ENCODE measurements around the gene LAMA1.

The LAMA1 gene

GRCh38 chr18:6982398-6982797 is 135.2 kb downstream of the LAMA1 start:
- Histone ChIP-seq H3K9me3 (ENCODE audit: control insufficient read depth in 1 of 2, low read length in 2 of 2) (no peaks in the 10 kb centered on the region), H3K36me3 (ENCODE audit: control insufficient read depth in 1 of 2, insufficient read depth in 2 of 2, low read length in 2 of 2) (no peaks in the 10 kb centered on the region), H3K27me3 (ENCODE audit: low read depth, low read length) (no peaks in the 10 kb centered on the region), H3K4me1 (ENCODE audit: control insufficient read depth in 1 of 2, insufficient read depth in 2 of 2, low read length in 2 of 2) (no peaks in the 10 kb centered on the region), H3K4me3 (ENCODE audit: low read depth in 1 of 2, low read length in 2 of 2) (no peak overlapping the region), H3K27ac (ENCODE audit: low read length) (no peak overlapping the region)

GRCh38 chr18:6980363-6980762 is 137.2 kb downstream of the LAMA1 start:
- no peak overlapping the region for H3K4me3 ChIP-seq (ENCODE audit: low read depth in 1 of 2, low read length in 2 of 2)
- H3K9me3 ChIP-seq (ENCODE audit: control insufficient read depth in 1 of 2, low read length in 2 of 2): no peaks in the 10 kb centered on the region
- H3K36me3 ChIP-seq (ENCODE audit: control insufficient read depth in 1 of 2, insufficient read depth in 2 of 2, low read length in 2 of 2): no peaks in the 10 kb centered on the region
- no peaks in the 10 kb centered on the region for H3K27me3 ChIP-seq (ENCODE audit: low read depth, low read length)
- H3K4me1 ChIP-seq (ENCODE audit: control insufficient read depth in 1 of 2, insufficient read depth in 2 of 2, low read length in 2 of 2): no peaks in the 10 kb centered on the region
- no peak overlapping the region for H3K27ac ChIP-seq (ENCODE audit: low read length)

GRCh38 chr18:6979954-6980353 is 137.6 kb downstream of the LAMA1 start:
- no peaks in the 10 kb centered on the region for H3K36me3 ChIP-seq (ENCODE audit: control insufficient read depth in 1 of 2, insufficient read depth in 2 of 2, low read length in 2 of 2)
- no peak overlapping the region for H3K4me3 ChIP-seq (ENCODE audit: low read depth in 1 of 2, low read length in 2 of 2)
- no peaks in the 10 kb centered on the region for H3K27me3 ChIP-seq (ENCODE audit: low read depth, low read length)
- H3K4me1 ChIP-seq (ENCODE audit: control insufficient read depth in 1 of 2, insufficient read depth in 2 of 2, low read length in 2 of 2): no peaks in the 10 kb centered on the region
- H3K27ac ChIP-seq (ENCODE audit: low read length): no peak overlapping the region
- H3K9me3 ChIP-seq (ENCODE audit: control insufficient read depth in 1 of 2, low read length in 2 of 2): no peaks in the 10 kb centered on the region

- no peaks in the 10 kb centered on the region for H3K9me3 ChIP-seq (ENCODE audit: control insufficient read depth in 1 of 2, low read length in 2 of 2)
- no peaks in the 10 kb centered on the region for H3K4me1 ChIP-seq (ENCODE audit: control insufficient read depth in 1 of 2, insufficient read depth in 2 of 2, low read length in 2 of 2)
- H3K36me3 ChIP-seq (ENCODE audit: control insufficient read depth in 1 of 2, insufficient read depth in 2 of 2, low read length in 2 of 2): no peaks in the 10 kb centered on the region
- no peak overlapping the region for H3K4me3 ChIP-seq (ENCODE audit: low read depth in 1 of 2, low read length in 2 of 2)
- H3K27ac ChIP-seq (ENCODE audit: low read length): no peak overlapping the region
- H3K27me3 ChIP-seq (ENCODE audit: low read depth, low read length): no peaks in the 10 kb centered on the region
These were observed 140.7 kb downstream of the LAMA1 start for GRCh38 chr18:6976935-6977334.

- Histone ChIP-seq H3K4me3 (ENCODE audit: low read depth in 1 of 2, low read length in 2 of 2) (no peak overlapping the region), H3K27ac (ENCODE audit: low read length) (no peak overlapping the region), H3K4me1 (ENCODE audit: control insufficient read depth in 1 of 2, insufficient read depth in 2 of 2, low read length in 2 of 2) (no peaks in the 10 kb centered on the region), H3K27me3 (ENCODE audit: low read depth, low read length) (no peaks in the 10 kb centered on the region), H3K36me3 (ENCODE audit: control insufficient read depth in 1 of 2, insufficient read depth in 2 of 2, low read length in 2 of 2) (no peaks in the 10 kb centered on the region), H3K9me3 (ENCODE audit: control insufficient read depth in 1 of 2, low read length in 2 of 2) (no peaks in the 10 kb centered on the region)
These were observed 142.5 kb downstream of the LAMA1 start for GRCh38 chr18:6975084-6975483.

- no peaks in the 10 kb centered on the region for H3K4me1 ChIP-seq (ENCODE audit: control insufficient read depth in 1 of 2, insufficient read depth in 2 of 2, low read length in 2 of 2)
- no peaks in the 10 kb centered on the region for H3K36me3 ChIP-seq (ENCODE audit: control insufficient read depth in 1 of 2, insufficient read depth in 2 of 2, low read length in 2 of 2)
- H3K4me3 ChIP-seq (ENCODE audit: low read depth in 1 of 2, low read length in 2 of 2): no peak overlapping the region
- H3K27me3 ChIP-seq (ENCODE audit: low read depth, low read length): no peaks in the 10 kb centered on the region
- H3K27ac ChIP-seq (ENCODE audit: low read length): no peak overlapping the region
- no peaks in the 10 kb centered on the region for H3K9me3 ChIP-seq (ENCODE audit: control insufficient read depth in 1 of 2, low read length in 2 of 2)
These were observed 145.6 kb downstream of the LAMA1 start for GRCh38 chr18:6971823-6972478.

GRCh38 chr18:6963452-6964097 is 154.0 kb downstream of the LAMA1 start:
- Histone ChIP-seq H3K4me1 (ENCODE audit: control insufficient read depth in 1 of 2, insufficient read depth in 2 of 2, low read length in 2 of 2) (no peaks in the 10 kb centered on the region), H3K27ac (ENCODE audit: low read length) (no peak overlapping the region), H3K36me3 (ENCODE audit: control insufficient read depth in 1 of 2, insufficient read depth in 2 of 2, low read length in 2 of 2) (no peaks in the 10 kb centered on the region), H3K27me3 (ENCODE audit: low read depth, low read length) (no peaks in the 10 kb centered on the region), H3K9me3 (ENCODE audit: control insufficient read depth in 1 of 2, low read length in 2 of 2) (peaks cover 0 to 5% of the 10 kb centered on the region in 2 donors), H3K4me3 (ENCODE audit: low read depth in 1 of 2, low read length in 2 of 2) (no peak overlapping the region)

- H3K4me1 ChIP-seq (ENCODE audit: control insufficient read depth in 1 of 2, insufficient read depth in 2 of 2, low read length in 2 of 2): no peaks in the 10 kb centered on the region
- H3K27ac ChIP-seq (ENCODE audit: low read length): no peak overlapping the region
- H3K4me3 ChIP-seq (ENCODE audit: low read depth in 1 of 2, low read length in 2 of 2): no peak overlapping the region
- H3K27me3 ChIP-seq (ENCODE audit: low read depth, low read length): no peaks in the 10 kb centered on the region
- H3K9me3 ChIP-seq (ENCODE audit: control insufficient read depth in 1 of 2, low read length in 2 of 2): peaks cover 0 to 5% of the 10 kb centered on the region in 2 donors
- H3K36me3 ChIP-seq (ENCODE audit: control insufficient read depth in 1 of 2, insufficient read depth in 2 of 2, low read length in 2 of 2): no peaks in the 10 kb centered on the region
These were observed 154.8 kb downstream of the LAMA1 start for GRCh38 chr18:6962571-6963451.

- H3K36me3 ChIP-seq (ENCODE audit: control insufficient read depth in 1 of 2, insufficient read depth in 2 of 2, low read length in 2 of 2): no peaks in the 10 kb centered on the region
- H3K27ac ChIP-seq (ENCODE audit: low read length): no peak overlapping the region
- no peak overlapping the region for H3K4me3 ChIP-seq (ENCODE audit: low read depth in 1 of 2, low read length in 2 of 2)
- peaks cover 0 to 5% of the 10 kb centered on the region in 2 donors for H3K9me3 ChIP-seq (ENCODE audit: control insufficient read depth in 1 of 2, low read length in 2 of 2)
- no peaks in the 10 kb centered on the region for H3K4me1 ChIP-seq (ENCODE audit: control insufficient read depth in 1 of 2, insufficient read depth in 2 of 2, low read length in 2 of 2)
- H3K27me3 ChIP-seq (ENCODE audit: low read depth, low read length): no peaks in the 10 kb centered on the region
These were observed 156.3 kb downstream of the LAMA1 start for GRCh38 chr18:6961331-6961730.

GRCh38 chr18:6960656-6961055 is 156.9 kb downstream of the LAMA1 start:
- Histone ChIP-seq H3K9me3 (ENCODE audit: control insufficient read depth in 1 of 2, low read length in 2 of 2) (peaks cover 0 to 5% of the 10 kb centered on the region in 2 donors), H3K36me3 (ENCODE audit: control insufficient read depth in 1 of 2, insufficient read depth in 2 of 2, low read length in 2 of 2) (no peaks in the 10 kb centered on the region), H3K4me1 (ENCODE audit: control insufficient read depth in 1 of 2, insufficient read depth in 2 of 2, low read length in 2 of 2) (no peaks in the 10 kb centered on the region), H3K27me3 (ENCODE audit: low read depth, low read length) (no peaks in the 10 kb centered on the region), H3K4me3 (ENCODE audit: low read depth in 1 of 2, low read length in 2 of 2) (no peak overlapping the region), H3K27ac (ENCODE audit: low read length) (no peak overlapping the region)

- H3K36me3 ChIP-seq (ENCODE audit: control insufficient read depth in 1 of 2, insufficient read depth in 2 of 2, low read length in 2 of 2): no peaks in the 10 kb centered on the region
- no peaks in the 10 kb centered on the region for H3K27me3 ChIP-seq (ENCODE audit: low read depth, low read length)
- peaks cover 0 to 5% of the 10 kb centered on the region in 2 donors for H3K9me3 ChIP-seq (ENCODE audit: control insufficient read depth in 1 of 2, low read length in 2 of 2)
- no peak overlapping the region for H3K4me3 ChIP-seq (ENCODE audit: low read depth in 1 of 2, low read length in 2 of 2)
- no peak overlapping the region for H3K27ac ChIP-seq (ENCODE audit: low read length)
- no peaks in the 10 kb centered on the region for H3K4me1 ChIP-seq (ENCODE audit: control insufficient read depth in 1 of 2, insufficient read depth in 2 of 2, low read length in 2 of 2)
These were observed 157.5 kb downstream of the LAMA1 start for GRCh38 chr18:6960124-6960523.
